K562 (cell line): ENCODE results near the gene TRMT1. TPM values are rescaled to one million over a fixed set of nuclear protein-coding genes. Genes with fewer than 3 reads are reported as not detected.

ENCODE experiments used
- ARID3A ChIP-seq: IDR thresholded peaks from 2 replicates; pipeline ENCODE4 v1.6.1; 2012; ENCODE audit warnings: low read depth, low read length, improper control_type of control experiment, borderline replicate concordance
- EWSR1 ChIP-seq: fragments of 450-650 bp; IDR thresholded peaks from 2 replicates; pipeline ENCODE4 v1.6.1; 2018; ENCODE audit warnings: borderline replicate concordance, mild to moderate bottlenecking, low read depth, moderate library complexity; ENCODE audit not compliant: partially characterized antibody
- GABPB1 ChIP-seq: sonication (generic); formaldehyde crosslinking; IDR thresholded peaks from 2 replicates; pipeline ENCODE4 v1.8.0; 2022; ENCODE audit warnings: mild to moderate bottlenecking, missing genetic modification reagents
- GATAD2A ChIP-seq: fragments of 450-650 bp; IDR thresholded peaks from 2 replicates; pipeline ENCODE4 v1.6.1; 2017
- HBP1 ChIP-seq: fragments of 450-650 bp; formaldehyde crosslinking; IDR thresholded peaks from 2 replicates; pipeline ENCODE4 v1.4.0; 2022; ENCODE audit warnings: missing genetic modification characterization
- TAF15 ChIP-seq: fragments of 200-400 bp; formaldehyde crosslinking; IDR thresholded peaks from 2 replicates; pipeline ENCODE4 v1.6.1; 2017; ENCODE audit warnings: mild to moderate bottlenecking, low read depth, low read length, moderate library complexity
- TARDBP ChIP-seq: fragments of 450-650 bp; IDR thresholded peaks from 2 replicates; pipeline ENCODE4 v1.6.1; 2016
- TCF7L2 ChIP-seq: fragments of 150-350 bp; IDR thresholded peaks from 2 replicates; pipeline ENCODE4 v1.6.1; 2016; ENCODE audit warnings: low read depth, mild to moderate bottlenecking, low read length, moderate library complexity
- ZKSCAN1 ChIP-seq: fragments of 150-350 bp; IDR thresholded peaks from 2 replicates; pipeline ENCODE4 v1.6.1; 2016; ENCODE audit warnings: low read depth, low read length
- ZNF274 ChIP-seq: IDR thresholded peaks from 2 replicates; pipeline ENCODE4 v1.6.1; 2011; ENCODE audit warnings: low read depth, mild to moderate bottlenecking, low read length, moderate library complexity, borderline replicate concordance
- ZNF354B ChIP-seq: fragments of 250-450 bp; sonication (Bioruptor Pico); IDR thresholded peaks from 2 replicates; pipeline ENCODE4 v1.4.0; 2020
- ZNF589 ChIP-seq: fragments of 200-800 bp; sonication (Bioruptor generic); IDR thresholded peaks from 2 replicates; pipeline ENCODE4 v1.6.1; 2016; ENCODE audit warnings: low read depth, missing genetic modification characterization, missing compliant biosample characterization
- ZNF668 ChIP-seq: fragments of 250-450 bp; sonication (Bioruptor Pico); IDR thresholded peaks from 2 replicates; pipeline ENCODE4 v1.8.0; 2022; ENCODE audit warnings: mild to moderate bottlenecking, inconsistent platforms
- ZNF764 ChIP-seq: fragments of 250-450 bp; sonication (Bioruptor Pico); IDR thresholded peaks from 2 replicates; pipeline ENCODE4 v1.4.0; 2020; ENCODE audit warnings: low read depth, mild to moderate bottlenecking, moderate library complexity
- polyA plus RNA-seq, 8 experiments: library from polyadenylated mRNA; depleted of rRNA in 4 of 8; stranded (reverse) in 5 of 8; unstranded in 3 of 8; fragments of >200 nt; fragmentation: Nextera tagmentation in 2 of 8; fragmentation: Illumina TruSeq in 1 of 8; extraction: Ambion mirVana in 2 of 8; extraction: Trizol in 1 of 8; gene quantifications; 2 replicates each; pipeline versions ENCODE4 v1.2.1 to v1.2.3, GENCODE V29; 2011 to 2014; ENCODE audit warnings: inconsistent platforms in 1 of 8, missing spikeins in 1 of 8
- total RNA-seq, 7 experiments: library from RNA; depleted of rRNA in 6 of 7; stranded (reverse); fragments of >200 nt in 6 of 7; fragmentation: Illumina TruSeq in 2 of 7; extraction: Trizol in 2 of 7; gene quantifications; 2 replicates each; pipeline versions ENCODE4 v1.2.1 to v1.2.3, GENCODE V29; 2011 to 2021; ENCODE audit warnings: low replicate concordance in 1 of 7
- TF ChIP-seq, protein P1 (sequence below): sonication (generic); formaldehyde crosslinking; IDR thresholded peaks from 2 replicates; pipeline ENCODE4 v1.9.0; 2022; ENCODE audit warnings: mild to moderate bottlenecking, missing genetic modification reagents
- TF ChIP-seq, protein P2 (sequence below): fragments of 250-450 bp; sonication (Bioruptor Pico); IDR thresholded peaks from 2 replicates; pipeline ENCODE4 v1.6.1; 2021; ENCODE audit warnings: mild to moderate bottlenecking
- TF ChIP-seq, protein P3 (sequence below): fragments of 250-450 bp; sonication (Bioruptor Pico); IDR thresholded peaks from 2 replicates; pipeline ENCODE4 v1.5.0; 2020; ENCODE audit warnings: mild to moderate bottlenecking
- TF ChIP-seq, protein P4 (sequence below): fragments of 250-450 bp; sonication (Bioruptor Pico); IDR thresholded peaks from 2 replicates; pipeline ENCODE4 v1.5.0; 2022; ENCODE audit warnings: mild to moderate bottlenecking
- TF ChIP-seq, protein P5 (sequence below), 2 experiments: fragments of 450-650 bp; conservative IDR thresholded peaks; 2 replicates each; pipeline ENCODE4 v1.6.1; 2017; ENCODE audit warnings: mild to moderate bottlenecking in 2 of 2, moderate library complexity in 2 of 2

The TRMT1 gene
- total and polyA plus RNA-seq, 9 of the 15 experiments (the other 6 are each of a cell fraction or from before 2014, with no cell fraction given), result 5.8 to 158 (median 54.3) TPM

- TF ChIP-seq, protein P1, sequence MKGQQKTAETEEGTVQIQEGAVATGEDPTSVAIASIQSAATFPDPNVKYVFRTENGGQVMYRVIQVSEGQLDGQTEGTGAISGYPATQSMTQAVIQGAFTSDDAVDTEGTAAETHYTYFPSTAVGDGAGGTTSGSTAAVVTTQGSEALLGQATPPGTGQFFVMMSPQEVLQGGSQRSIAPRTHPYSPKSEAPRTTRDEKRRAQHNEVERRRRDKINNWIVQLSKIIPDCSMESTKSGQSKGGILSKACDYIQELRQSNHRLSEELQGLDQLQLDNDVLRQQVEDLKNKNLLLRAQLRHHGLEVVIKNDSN (CRISPR knock-in tag), result peak; percentile 41
- TF ChIP-seq EWSR1 (no peak), ZNF668 (CRISPR knock-in tag) (no peak), ZNF764 (CRISPR knock-in tag) (no peak), GABPB1 (CRISPR knock-in tag) (no peak; the same call in 1 of the 2 replicates), ZNF274 (no peak), GATAD2A (peak; percentile 59; the same call in 1 of the 2 replicates), TAF15 (no peak), ZNF354B (CRISPR knock-in tag) (no peak), TARDBP (no peak), ZNF589 (CRISPR knock-in tag) (no peak), ARID3A (no peak), ZKSCAN1 (no peak), TCF7L2 (no peak), HBP1 (0 out of 2 replicates have a peak, but pooled peaks have one; percentile 32)
- TF ChIP-seq, protein P2, sequence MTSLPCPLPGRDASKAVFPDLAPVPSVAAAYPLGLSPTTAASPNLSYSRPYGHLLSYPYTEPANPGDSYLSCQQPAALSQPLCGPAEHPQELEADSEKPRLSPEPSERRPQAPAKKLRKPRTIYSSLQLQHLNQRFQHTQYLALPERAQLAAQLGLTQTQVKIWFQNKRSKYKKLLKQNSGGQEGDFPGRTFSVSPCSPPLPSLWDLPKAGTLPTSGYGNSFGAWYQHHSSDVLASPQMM (CRISPR knock-in tag), result no peak
- TF ChIP-seq, protein P3, sequence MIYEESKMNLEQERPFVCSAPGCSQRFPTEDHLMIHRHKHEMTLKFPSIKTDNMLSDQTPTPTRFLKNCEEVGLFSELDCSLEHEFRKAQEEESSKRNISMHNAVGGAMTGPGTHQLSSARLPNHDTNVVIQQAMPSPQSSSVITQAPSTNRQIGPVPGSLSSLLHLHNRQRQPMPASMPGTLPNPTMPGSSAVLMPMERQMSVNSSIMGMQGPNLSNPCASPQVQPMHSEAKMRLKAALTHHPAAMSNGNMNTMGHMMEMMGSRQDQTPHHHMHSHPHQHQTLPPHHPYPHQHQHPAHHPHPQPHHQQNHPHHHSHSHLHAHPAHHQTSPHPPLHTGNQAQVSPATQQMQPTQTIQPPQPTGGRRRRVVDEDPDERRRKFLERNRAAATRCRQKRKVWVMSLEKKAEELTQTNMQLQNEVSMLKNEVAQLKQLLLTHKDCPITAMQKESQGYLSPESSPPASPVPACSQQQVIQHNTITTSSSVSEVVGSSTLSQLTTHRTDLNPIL (CRISPR knock-in tag), result no peak
- TF ChIP-seq, protein P4, sequence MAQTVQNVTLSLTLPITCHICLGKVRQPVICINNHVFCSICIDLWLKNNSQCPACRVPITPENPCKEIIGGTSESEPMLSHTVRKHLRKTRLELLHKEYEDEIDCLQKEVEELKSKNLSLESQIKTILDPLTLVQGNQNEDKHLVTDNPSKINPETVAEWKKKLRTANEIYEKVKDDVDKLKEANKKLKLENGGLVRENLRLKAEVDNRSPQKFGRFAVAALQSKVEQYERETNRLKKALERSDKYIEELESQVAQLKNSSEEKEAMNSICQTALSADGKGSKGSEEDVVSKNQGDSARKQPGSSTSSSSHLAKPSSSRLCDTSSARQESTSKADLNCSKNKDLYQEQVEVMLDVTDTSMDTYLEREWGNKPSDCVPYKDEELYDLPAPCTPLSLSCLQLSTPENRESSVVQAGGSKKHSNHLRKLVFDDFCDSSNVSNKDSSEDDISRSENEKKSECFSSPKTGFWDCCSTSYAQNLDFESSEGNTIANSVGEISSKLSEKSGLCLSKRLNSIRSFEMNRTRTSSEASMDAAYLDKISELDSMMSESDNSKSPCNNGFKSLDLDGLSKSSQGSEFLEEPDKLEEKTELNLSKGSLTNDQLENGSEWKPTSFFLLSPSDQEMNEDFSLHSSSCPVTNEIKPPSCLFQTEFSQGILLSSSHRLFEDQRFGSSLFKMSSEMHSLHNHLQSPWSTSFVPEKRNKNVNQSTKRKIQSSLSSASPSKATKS, result no peak
- TF ChIP-seq, protein P5, sequence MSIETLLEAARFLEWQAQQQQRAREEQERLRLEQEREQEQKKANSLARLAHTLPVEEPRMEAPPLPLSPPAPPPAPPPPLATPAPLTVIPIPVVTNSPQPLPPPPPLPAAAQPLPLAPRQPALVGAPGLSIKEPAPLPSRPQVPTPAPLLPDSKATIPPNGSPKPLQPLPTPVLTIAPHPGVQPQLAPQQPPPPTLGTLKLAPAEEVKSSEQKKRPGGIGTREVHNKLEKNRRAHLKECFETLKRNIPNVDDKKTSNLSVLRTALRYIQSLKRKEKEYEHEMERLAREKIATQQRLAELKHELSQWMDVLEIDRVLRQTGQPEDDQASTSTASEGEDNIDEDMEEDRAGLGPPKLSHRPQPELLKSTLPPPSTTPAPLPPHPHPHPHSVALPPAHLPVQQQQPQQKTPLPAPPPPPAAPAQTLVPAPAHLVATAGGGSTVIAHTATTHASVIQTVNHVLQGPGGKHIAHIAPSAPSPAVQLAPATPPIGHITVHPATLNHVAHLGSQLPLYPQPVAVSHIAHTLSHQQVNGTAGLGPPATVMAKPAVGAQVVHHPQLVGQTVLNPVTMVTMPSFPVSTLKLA (conservative IDR thresholded peaks at IDR 0.05), result no peak
Observed at GRCh38 chr19:13100031-13100588, 16.4 kb downstream of the TRMT1 start (continued).
